ENCODE data around the gene ASPN.

GRCh38 chr9:92457576-92457975, 24.7 kb downstream of the ASPN start:
- TF ChIP-seq TAF1 (IDR thresholded peaks at IDR 0.05; ENCODE audit: borderline replicate concordance, insufficient read depth, low read length) = no peak
- TF ChIP-seq REST (IDR thresholded peaks at IDR 0.05; ENCODE audit: insufficient read depth in 1 of 2, low read depth in 2 of 2, low read length in 2 of 2) = no peak
- TF ChIP-seq POLR2AphosphoS5 (IDR thresholded peaks at IDR 0.05; ENCODE audit: low read depth, low read length) = no peak
- TF ChIP-seq SIN3A (IDR thresholded peaks at IDR 0.05; ENCODE audit: borderline replicate concordance, insufficient read depth, low read length) = no peak
- no peak for TF ChIP-seq FOXP2 (optimal IDR thresholded peaks at IDR 0.05; ENCODE audit: borderline replicate concordance, extremely low read depth, extremely low read length, insufficient read depth)
